Myocyte (in vitro differentiated cells): Measurements from ENCODE around the gene DIDO1. TPM values are rescaled to one million over a fixed set of nuclear protein-coding genes. Genes with fewer than 3 reads are reported as not detected.
"Not testable (repeated sequence)": the region's sequence is repeated elsewhere in the genome, so short reads cannot be mapped to it uniquely, and the experiment has no call there.

Experiments
- DNase-seq: peaks from one replicate; pipeline ENCODE4 v3.0.0-alpha.2; 2012; ENCODE audit warnings: low read depth
- total RNA-seq: library from RNA; depleted of rRNA; stranded (reverse); fragments of >200 nt; gene quantifications from 2 replicates; pipeline ENCODE4 v1.2.3, GENCODE V29; 2014

The DIDO1 gene
- total RNA-seq, 1 donor from 2014 or later = 31.9 TPM

- no peak for DNase-seq
Observed at GRCh38 chr20:62858058-62858830, 68.1 kb downstream of the DIDO1 start.

- DNase-seq = no peak
Observed at GRCh38 chr20:62856931-62857619, 69.2 kb downstream of the DIDO1 start.

- DNase-seq = no peak
Observed at GRCh38 chr20:62855120-62855519, 71.2 kb downstream of the DIDO1 start.

- DNase-seq = no peak
Observed at GRCh38 chr20:62854121-62854520, 72.2 kb downstream of the DIDO1 start.

- DNase-seq = not testable (repeated sequence)
Observed at GRCh38 chr20:62853304-62853703, 73.0 kb downstream of the DIDO1 start.

- no peak for DNase-seq
Observed at GRCh38 chr20:62852841-62853240, 73.5 kb downstream of the DIDO1 start.

- no peak for DNase-seq
Observed at GRCh38 chr20:62852196-62852595, 74.1 kb downstream of the DIDO1 start.

GRCh38 chr20:62850333-62850974 lies 75.9 kb downstream of the DIDO1 start:
- no peak for DNase-seq

- DNase-seq = no peak
Observed at GRCh38 chr20:62849431-62849830, 76.9 kb downstream of the DIDO1 start.

- DNase-seq = not testable (repeated sequence)
Observed at GRCh38 chr20:62848917-62849316, 77.4 kb downstream of the DIDO1 start.

GRCh38 chr20:62846166-62846890 lies 80.0 kb downstream of the DIDO1 start:
- DNase-seq = peak; percentile 71

- DNase-seq = no peak
Observed at GRCh38 chr20:62845416-62846160, 80.7 kb downstream of the DIDO1 start.

- no peak for DNase-seq
Observed at GRCh38 chr20:62844182-62844581, 82.1 kb downstream of the DIDO1 start.

GRCh38 chr20:62843656-62844055 lies 82.6 kb downstream of the DIDO1 start:
- no peak for DNase-seq

GRCh38 chr20:62841705-62842212 lies 84.5 kb downstream of the DIDO1 start:
- no peak for DNase-seq

GRCh38 chr20:62840244-62841197 lies 85.8 kb downstream of the DIDO1 start:
- no peak for DNase-seq

GRCh38 chr20:62839816-62840215 lies 86.5 kb downstream of the DIDO1 start:
- DNase-seq = no peak

GRCh38 chr20:62839261-62839660 lies 87.0 kb downstream of the DIDO1 start:
- no peak for DNase-seq

GRCh38 chr20:62838128-62838891 lies 88.0 kb downstream of the DIDO1 start:
- no peak for DNase-seq
